ENCODE measurements around the gene CDH4.

- no peak for TF ChIP-seq SPI1 (IDR thresholded peaks at IDR 0.05; ENCODE audit: borderline replicate concordance, low read depth)
- no peak for TF ChIP-seq POLR2AphosphoS5 (IDR thresholded peaks at IDR 0.05; ENCODE audit: low read depth)
Observed at GRCh38 chr20:61438285-61438684, 186.2 kb downstream of the CDH4 start.
